CD14-positive monocyte (primary cell): ENCODE data around the gene CKS1B. TPM values are rescaled to one million over a fixed set of nuclear protein-coding genes. Genes with fewer than 3 reads are reported as not detected.

ENCODE experiments used
- DNase-seq, 3 donors: peaks; one replicate each; pipeline ENCODE4 v3.0.0-alpha.2; 2011 to 2022
- H2AFZ ChIP-seq: 2 replicates; pipeline ENCODE4 v1.6.0; 2012; ENCODE audit warnings: mild to moderate bottlenecking, low read depth, low read length, inconsistent platforms; ENCODE audit not compliant: insufficient read depth, poor library complexity, severe bottlenecking
- H3K27ac ChIP-seq, 2 donors: 1 replicate in 1 of 2; 2 replicates in 1 of 2; pipeline ENCODE4 v1.5.1; 2012 to 2013; ENCODE audit warnings: low read length in 2 of 2, control low read depth in 1 of 2, inconsistent platforms in 1 of 2, low read depth in 1 of 2, mild to moderate bottlenecking in 1 of 2
- H3K27me3 ChIP-seq, 2 donors: one replicate each; pipeline versions ENCODE4 v1.6.0 to v1.6.1; 2011 to 2013; ENCODE audit warnings: low read length in 2 of 2; ENCODE audit not compliant: control insufficient read depth in 2 of 2, insufficient read depth in 2 of 2
- H3K36me3 ChIP-seq, 2 donors: replicated peaks in 1 of 2; 1 replicate in 1 of 2; 2 replicates in 1 of 2; pipeline versions ENCODE4 v1.5.1 to v1.6.1; 2012 to 2013; ENCODE audit warnings: low read length in 2 of 2, control low read depth in 1 of 2, inconsistent platforms in 1 of 2, mild to moderate bottlenecking in 1 of 2; ENCODE audit not compliant: insufficient read depth in 2 of 2, control insufficient read depth in 1 of 2
- H3K4me1 ChIP-seq, 2 donors: 1 replicate in 1 of 2; 2 replicates in 1 of 2; pipeline versions ENCODE4 v1.5.1 to v1.6.1; 2012 to 2013; ENCODE audit warnings: low read length in 2 of 2, control low read depth in 1 of 2, inconsistent platforms in 1 of 2, mild to moderate bottlenecking in 1 of 2, moderate library complexity in 1 of 2; ENCODE audit not compliant: insufficient read depth in 2 of 2, control insufficient read depth in 1 of 2
- H3K4me2 ChIP-seq: replicated peaks from 2 replicates; pipeline ENCODE3; 2012; ENCODE audit warnings: low read length, moderate library complexity, mild to moderate bottlenecking; ENCODE audit not compliant: poor library complexity, severe bottlenecking; ENCODE audit errors: extremely low read depth
- H3K4me3 ChIP-seq, 3 experiments: fragments of 200-600 bp in 1 of 3; sonication (generic) in 1 of 3; replicated peaks in 1 of 3; 1 replicate in 2 of 3; 2 replicates in 1 of 3; pipeline ENCODE4 v1.5.1; 2011 to 2013; ENCODE audit warnings: low read length in 3 of 3, mild to moderate bottlenecking in 3 of 3, control low read depth in 2 of 3, low read depth in 2 of 3, inconsistent platforms in 1 of 3, moderate library complexity in 1 of 3
- H3K79me2 ChIP-seq: 2 replicates; pipeline ENCODE4 v1.6.0; 2012; ENCODE audit warnings: mild to moderate bottlenecking, control low read depth, inconsistent platforms, low read length, moderate library complexity; ENCODE audit not compliant: insufficient read depth
- H3K9ac ChIP-seq: 2 replicates; pipeline ENCODE4 v1.6.0; 2017; ENCODE audit warnings: low read length, mild to moderate bottlenecking; ENCODE audit not compliant: insufficient read depth, poor library complexity, severe bottlenecking
- H3K9me3 ChIP-seq, 2 donors: replicated peaks in 1 of 2; 1 replicate in 1 of 2; 2 replicates in 1 of 2; pipeline versions ENCODE4 v1.5.1 to v1.6.1; 2012 to 2013; ENCODE audit warnings: low read length in 2 of 2, control low read depth in 1 of 2; ENCODE audit not compliant: control insufficient read depth in 1 of 2, insufficient read depth in 1 of 2
- H4K20me1 ChIP-seq: 2 replicates; pipeline ENCODE4 v1.6.0; 2012; ENCODE audit warnings: mild to moderate bottlenecking, low read length, control low read depth, moderate library complexity; ENCODE audit not compliant: insufficient read depth
- H3K27ac Mint-ChIP-seq, 7 donors: one replicate each; pipeline ENCODE4 v1.8.0; 2020; ENCODE audit warnings: mild to moderate bottlenecking in 7 of 7, mixed read lengths in 7 of 7, moderate library complexity in 6 of 7, inconsistent platforms in 2 of 7
- H3K27me3 Mint-ChIP-seq, 3 donors: one replicate each; pipeline ENCODE4 v1.8.0; 2021 to 2022; ENCODE audit warnings: low read depth in 3 of 3, mild to moderate bottlenecking in 3 of 3, mixed read lengths in 3 of 3, moderate library complexity in 3 of 3, inconsistent platforms in 1 of 3
- H3K36me3 Mint-ChIP-seq, 2 donors: one replicate each; pipeline ENCODE4 v1.8.0; 2020; ENCODE audit warnings: mixed read lengths in 2 of 2, inconsistent platforms in 1 of 2, mild to moderate bottlenecking in 1 of 2
- H3K4me1 Mint-ChIP-seq: one replicate; pipeline ENCODE4 v1.8.0; 2020; ENCODE audit warnings: mild to moderate bottlenecking, mixed read lengths
- H3K4me3 Mint-ChIP-seq, 2 donors: one replicate each; pipeline ENCODE4 v1.8.0; 2020; ENCODE audit warnings: mild to moderate bottlenecking in 2 of 2, mixed read lengths in 2 of 2, moderate library complexity in 1 of 2
- H3K9me3 Mint-ChIP-seq, 7 donors: one replicate each; pipeline ENCODE4 v1.8.0; 2020 to 2022; ENCODE audit warnings: mixed read lengths in 7 of 7, mild to moderate bottlenecking in 6 of 7, moderate library complexity in 6 of 7, inconsistent platforms in 2 of 7
- WGBS: methylation state at CpG from one replicate; pipeline ENCODE4 v1.1.5; 2013; ENCODE audit warnings: missing lambda C conversion rate; ENCODE audit not compliant: insufficient coverage; 5-methylcytosine and 5-hydroxymethylcytosine counted together
- intact Hi-C, 2 donors: fragments of 100-400 bp; cut with micrococcal nuclease; formaldehyde crosslinking; loops; one replicate each; pipeline versions ENCODE4 v1.15.0 to v1.15.1; 2023
- polyA plus RNA-seq, 3 donors: library from polyadenylated mRNA; depleted of rRNA in 1 of 3; unstranded in 2 of 3; stranded (reverse) in 1 of 3; fragments of 300-500 nt in 2 of 3; fragments of >200 nt in 1 of 3; fragmentation: Illumina TruSeq in 2 of 3; gene quantifications; 1 replicate in 2 of 3; 2 replicates in 1 of 3; pipeline ENCODE4 v1.2.3, GENCODE V29; 2012 to 2021
- TF ChIP-seq, protein P1 (sequence below): fragments of 200-600 bp; IDR thresholded peaks from one replicate; pipeline ENCODE4 v1.8.0; 2022; ENCODE audit warnings: antibody characterized with exemption, mild to moderate bottlenecking

CKS1B gene
- polyA plus RNA-seq, 3 donors: 9.4 to 22.6 (median 18.0) TPM

DNA sequence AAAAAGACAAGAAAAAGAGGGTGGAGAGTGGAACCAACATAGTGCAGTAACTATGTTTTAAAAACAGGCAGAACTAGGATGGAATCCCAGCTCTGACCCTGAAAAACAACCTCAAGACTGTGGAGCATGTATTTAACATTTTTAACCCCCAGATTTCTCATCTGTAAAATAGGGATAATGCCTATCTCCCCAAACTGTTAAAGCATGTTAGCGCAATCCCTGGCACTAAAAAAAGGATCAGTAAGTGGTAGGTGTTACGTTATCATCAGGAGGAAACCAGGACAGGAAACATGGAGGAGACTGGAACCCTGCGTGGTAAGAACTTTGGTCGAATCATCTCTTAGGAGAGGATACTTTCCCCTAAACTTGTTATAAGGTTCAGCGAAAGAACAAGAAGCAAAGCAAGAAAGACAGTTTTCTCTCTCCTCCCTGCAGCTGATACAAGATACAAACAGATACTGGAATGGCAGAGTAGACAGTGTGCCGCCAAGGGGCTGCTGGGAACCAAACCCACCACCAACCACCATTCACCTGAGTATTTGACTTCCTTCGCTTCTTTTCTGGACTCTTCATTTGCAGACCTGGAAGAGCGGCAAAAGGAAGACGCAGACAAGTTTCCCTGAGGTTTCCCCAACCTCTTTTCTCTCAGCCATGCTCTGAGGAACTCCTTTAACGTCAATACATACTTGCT is 13.9 kb upstream of the CKS1B start:
- TF ChIP-seq, protein P1, sequence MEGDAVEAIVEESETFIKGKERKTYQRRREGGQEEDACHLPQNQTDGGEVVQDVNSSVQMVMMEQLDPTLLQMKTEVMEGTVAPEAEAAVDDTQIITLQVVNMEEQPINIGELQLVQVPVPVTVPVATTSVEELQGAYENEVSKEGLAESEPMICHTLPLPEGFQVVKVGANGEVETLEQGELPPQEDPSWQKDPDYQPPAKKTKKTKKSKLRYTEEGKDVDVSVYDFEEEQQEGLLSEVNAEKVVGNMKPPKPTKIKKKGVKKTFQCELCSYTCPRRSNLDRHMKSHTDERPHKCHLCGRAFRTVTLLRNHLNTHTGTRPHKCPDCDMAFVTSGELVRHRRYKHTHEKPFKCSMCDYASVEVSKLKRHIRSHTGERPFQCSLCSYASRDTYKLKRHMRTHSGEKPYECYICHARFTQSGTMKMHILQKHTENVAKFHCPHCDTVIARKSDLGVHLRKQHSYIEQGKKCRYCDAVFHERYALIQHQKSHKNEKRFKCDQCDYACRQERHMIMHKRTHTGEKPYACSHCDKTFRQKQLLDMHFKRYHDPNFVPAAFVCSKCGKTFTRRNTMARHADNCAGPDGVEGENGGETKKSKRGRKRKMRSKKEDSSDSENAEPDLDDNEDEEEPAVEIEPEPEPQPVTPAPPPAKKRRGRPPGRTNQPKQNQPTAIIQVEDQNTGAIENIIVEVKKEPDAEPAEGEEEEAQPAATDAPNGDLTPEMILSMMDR: no peak
- DNase-seq: no peak
- H3K4me3 ChIP-seq: peak overlapping the region; percentile 73 to 95 (median 93)
- peak overlapping the region; percentile 88 for H2AFZ ChIP-seq
- H3K27me3 ChIP-seq: no peaks in the 10 kb centered on the region
- Mint-ChIP-seq H3K27me3 (peaks cover 0 to 4% (median 3%) of the 10 kb centered on the region in 3 donors), H3K9me3 (no peaks in the 10 kb centered on the region), H3K4me3 (peak overlapping the region; percentile 81 to 90), H3K36me3 (peaks cover 29 to 38% of the 10 kb centered on the region in 2 donors), H3K27ac (peak overlapping the region; percentile 73 to 92 (median 84)), H3K4me1 (peaks cover 37% of the 10 kb centered on the region)
- 20% methylated on average over 1 of the region's 10 CpGs for WGBS
- H3K9me3 ChIP-seq: no peaks in the 10 kb centered on the region
- H3K4me1 ChIP-seq: peaks cover 26 to 43% of the 10 kb centered on the region in 2 donors
- H3K27ac ChIP-seq: peak overlapping the region in 1 of 2 donors; percentile 90
- H3K4me2 ChIP-seq: peak overlapping the region; percentile 93
- H3K9ac ChIP-seq: peak overlapping the region; percentile 89
- H4K20me1 ChIP-seq: peaks cover 37% of the 10 kb centered on the region
- peaks cover 39 to 46% of the 10 kb centered on the region in 2 donors for H3K36me3 ChIP-seq
- intact Hi-C loops: loop anchor here (5.0 kb wide), 2 partner anchors 42 to 57 kb away; partner anchors contain the start of gene ZBTB7B (in 2 of the 2)
- peaks cover 38% of the 10 kb centered on the region for H3K79me2 ChIP-seq

GRCh38 chr1:154961207-154962155 is 13.0 kb upstream of the CKS1B start, which contains the start of gene PYGO2:
Gene PYGO2, minus strand, starts transcription at chr1:154961782. Its CDS starts 206 bp downstream, at chr1:154961576.
- WGBS: under 1% methylated on average over 92 of the region's 93 CpGs
- Histone ChIP-seq H3K4me1 (peaks cover 21 to 36% of the 10 kb centered on the region in 2 donors), H3K27me3 (no peaks in the 10 kb centered on the region), H3K36me3 (peaks cover 48 to 55% of the 10 kb centered on the region in 2 donors), H3K4me2 (peak within 1 kb of the TSS; percentile 93), H3K9ac (peak within 1 kb of the TSS; percentile 89), H4K20me1 (peaks cover 45% of the 10 kb centered on the region), H3K4me3 (peak within 1 kb of the TSS; percentile 73 to 95 (median 93)), H3K9me3 (no peaks in the 10 kb centered on the region), H2AFZ (peak within 1 kb of the TSS; percentile 88), H3K27ac (peak within 1 kb of the TSS; percentile 57 to 90), H3K79me2 (peaks cover 38% of the 10 kb centered on the region)
- peaks cover 35 to 47% of the 10 kb centered on the region in 2 donors for H3K36me3 Mint-ChIP-seq
- peak within 1 kb of the TSS; percentile 78 to 92 (median 87) for H3K27ac Mint-ChIP-seq
- H3K9me3 Mint-ChIP-seq: no peaks in the 10 kb centered on the region
- TF ChIP-seq, protein P1: peak; percentile 85
- DNase-seq: peak; percentile 64 to 68 (median 64)
- H3K27me3 Mint-ChIP-seq: peaks cover 0 to 2% (median 0%) of the 10 kb centered on the region in 3 donors
- intact Hi-C loops: loop anchor here (5.0 kb wide), 2 partner anchors 41 to 56 kb away; partner anchors contain the start of gene ZBTB7B (in 2 of the 2)
- peaks cover 29% of the 10 kb centered on the region for H3K4me1 Mint-ChIP-seq
- H3K4me3 Mint-ChIP-seq: peak within 1 kb of the TSS; percentile 81 to 91
